GM21526 (cell line): ENCODE results near the gene TMPRSS9.

Experiments used
- ATAC-seq: cut with Tn5 transposase; IDR thresholded peaks from one replicate; pipeline ENCODE4 v1.9.1; 2021; ENCODE audit warnings: moderate library complexity; ENCODE audit not compliant: unreplicated experiment, low FRiP score

Gene TMPRSS9

DNA sequence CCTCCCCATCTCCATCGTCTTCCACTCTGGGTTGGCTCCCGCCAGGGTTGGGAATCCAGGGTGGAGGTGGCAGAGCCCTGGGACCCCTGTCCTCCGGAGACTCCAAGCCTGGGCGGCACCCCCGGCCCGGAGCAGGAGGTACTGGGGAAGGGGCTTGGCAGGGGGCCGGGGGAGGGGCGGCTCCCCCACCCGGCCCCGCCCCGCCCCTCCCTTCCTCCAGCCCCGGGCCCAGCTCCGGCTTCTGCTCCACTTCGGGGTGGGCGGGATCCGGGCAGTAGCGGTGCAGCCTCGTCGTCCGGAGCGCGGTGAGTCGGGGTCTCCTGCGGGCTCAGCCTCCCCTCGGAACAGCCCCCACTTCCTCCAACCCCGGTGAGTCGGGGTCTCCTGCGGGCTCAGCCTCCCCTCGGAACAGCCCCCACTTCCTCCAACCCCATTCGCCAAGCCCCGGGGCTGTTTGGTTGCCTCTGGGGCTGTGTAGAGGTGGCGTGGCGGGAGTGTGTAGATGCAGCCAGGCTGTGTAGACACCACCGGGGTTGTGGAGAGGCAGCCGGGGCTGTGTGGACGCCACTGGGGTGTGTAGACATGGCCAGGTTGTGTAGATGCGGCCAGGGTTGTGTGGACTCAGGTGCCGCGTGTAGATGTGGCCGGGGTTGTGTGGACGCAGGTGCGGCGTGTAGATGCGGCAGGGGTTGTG, at the start of gene TMPRSS9:
TSS of gene TMPRSS9 (plus strand) at position 274 of the 694 bp plus-strand sequence. CDS start 29,521 bp downstream, outside the sequence.
- no peak for ATAC-seq

DNA sequence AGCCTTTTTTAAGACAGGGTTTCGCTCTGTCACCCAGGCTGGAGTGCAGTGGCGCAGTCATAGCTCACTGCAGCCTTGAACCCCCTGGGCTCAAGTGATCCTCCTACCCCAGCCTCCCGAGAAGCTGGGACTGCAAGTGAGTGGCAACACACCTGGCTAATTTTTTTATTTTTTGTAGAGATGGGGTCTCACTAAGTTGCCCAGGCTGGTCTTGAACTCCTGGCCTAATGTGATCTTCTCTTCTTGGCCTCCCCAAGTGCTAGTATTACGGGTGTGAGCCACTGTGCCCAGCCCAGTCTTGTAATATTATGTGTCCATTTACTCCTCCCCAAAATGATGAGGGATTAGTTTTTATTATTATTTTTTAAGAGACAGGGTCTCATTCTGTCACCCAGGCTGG, 49.0 kb upstream of the TMPRSS9 start:
- ATAC-seq: no peak

DNA sequence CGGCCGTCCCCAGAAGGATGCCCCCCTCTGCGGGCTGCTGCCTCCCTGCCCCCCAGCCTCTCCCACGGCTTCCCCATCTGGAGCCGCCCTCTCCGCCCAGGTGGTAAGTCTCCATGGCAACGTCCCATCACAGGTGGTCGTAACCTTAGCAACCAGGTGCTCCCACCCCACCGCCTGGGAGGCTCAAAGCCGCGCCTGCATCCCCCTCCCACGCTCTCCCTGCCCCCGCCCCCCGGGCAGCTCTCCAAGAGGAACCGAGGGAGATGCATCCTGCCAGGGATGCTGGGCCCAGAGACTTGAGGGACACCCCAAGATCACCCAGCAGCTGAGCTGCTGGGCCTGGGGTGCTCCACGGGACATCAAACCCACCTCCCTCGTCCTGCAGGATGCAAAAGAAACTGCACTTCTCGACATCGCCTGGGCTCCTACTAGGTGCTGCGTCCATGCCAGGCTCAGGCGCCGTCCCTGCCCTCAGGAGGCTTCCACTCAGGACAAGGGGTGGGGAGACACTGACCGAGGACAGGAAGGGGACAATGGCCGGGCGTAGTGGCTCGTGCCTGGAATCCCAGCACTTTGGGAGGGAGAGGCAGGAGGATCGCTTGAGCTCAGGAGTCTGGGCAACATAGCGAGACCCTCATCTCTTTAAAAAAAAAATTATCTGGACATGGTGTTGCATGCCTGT, 47.1 kb upstream of the TMPRSS9 start:
- ATAC-seq: no peak

DNA sequence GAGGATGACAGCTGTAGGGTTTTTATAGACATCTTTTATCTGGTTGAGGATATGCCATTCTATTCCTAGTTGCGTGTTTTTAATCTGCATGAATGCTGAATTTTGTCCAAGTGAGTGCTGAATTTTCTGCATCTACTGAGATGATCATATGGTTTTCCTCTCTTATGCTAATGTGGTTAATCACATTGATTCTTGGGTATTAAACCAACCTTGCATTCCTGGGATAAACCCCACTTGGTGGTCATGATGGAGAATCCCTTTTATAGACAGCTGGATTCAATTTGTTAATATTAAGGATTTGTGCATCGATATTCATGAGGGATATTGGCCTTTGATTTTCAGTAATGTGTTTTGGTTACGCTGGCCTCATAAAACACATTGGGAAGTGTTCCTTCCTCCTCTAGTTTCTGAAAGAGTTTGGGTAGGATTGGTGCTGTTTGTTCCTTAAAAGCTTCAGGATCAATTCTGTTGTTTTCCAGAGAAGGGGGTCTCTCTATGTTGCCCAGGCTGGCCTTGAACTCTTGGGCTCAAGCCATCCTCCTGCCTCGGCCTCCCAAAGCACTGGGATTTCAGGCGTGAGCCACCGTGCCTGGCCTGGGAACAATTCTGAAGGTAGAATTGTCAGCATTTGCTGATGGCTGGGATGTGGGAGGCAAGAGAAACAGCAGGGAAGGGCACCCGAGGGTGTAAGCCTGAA, 44.8 kb upstream of the TMPRSS9 start:
- ATAC-seq: no peak

DNA sequence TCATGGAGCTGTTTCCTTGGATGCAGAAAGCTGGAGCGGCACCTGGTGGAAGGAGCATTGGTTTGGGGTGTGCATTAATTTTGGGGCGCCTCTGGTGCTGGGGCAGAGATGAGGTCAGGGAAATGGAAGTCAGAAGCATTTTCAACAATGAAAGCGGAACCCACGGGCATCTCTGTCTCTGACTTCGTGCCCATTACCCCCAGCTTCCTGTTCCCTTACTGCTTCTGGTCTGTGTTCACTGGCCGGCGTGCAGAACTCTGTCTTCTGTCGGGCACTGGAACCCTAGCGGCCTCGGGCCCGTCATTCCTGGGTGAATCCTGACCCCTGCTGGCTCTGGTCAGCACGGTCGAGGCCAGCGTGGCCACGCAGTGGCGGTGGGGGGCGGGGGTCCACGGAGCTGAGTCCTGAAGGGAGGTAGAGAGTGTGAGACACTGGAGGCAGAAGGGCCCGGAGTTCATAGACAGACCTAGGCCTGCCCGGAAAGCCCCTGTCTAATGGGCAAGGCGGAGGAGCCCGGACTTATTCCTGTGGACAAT, 44.2 kb upstream of the TMPRSS9 start:
- no peak for ATAC-seq

DNA sequence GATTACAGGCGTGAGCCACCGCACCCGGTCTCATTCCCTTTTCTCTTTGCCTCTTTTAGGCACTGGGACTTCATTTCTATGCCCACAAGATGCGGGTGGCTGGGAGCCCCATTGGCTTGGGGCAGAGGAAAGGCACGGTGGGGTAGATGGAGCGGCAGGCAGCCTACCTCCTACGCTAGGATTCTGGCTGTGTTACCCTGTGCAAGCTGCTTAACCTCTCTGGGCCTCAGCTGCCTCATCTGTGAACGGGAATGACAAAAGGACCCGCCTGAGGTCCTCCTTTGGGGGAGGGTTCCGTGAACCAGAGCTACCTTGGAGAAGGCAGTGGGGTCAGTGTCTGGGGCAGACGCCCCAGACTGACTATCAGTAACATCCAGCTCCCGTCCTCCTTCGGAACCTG, 42.8 kb upstream of the TMPRSS9 start:
- no peak for ATAC-seq

DNA sequence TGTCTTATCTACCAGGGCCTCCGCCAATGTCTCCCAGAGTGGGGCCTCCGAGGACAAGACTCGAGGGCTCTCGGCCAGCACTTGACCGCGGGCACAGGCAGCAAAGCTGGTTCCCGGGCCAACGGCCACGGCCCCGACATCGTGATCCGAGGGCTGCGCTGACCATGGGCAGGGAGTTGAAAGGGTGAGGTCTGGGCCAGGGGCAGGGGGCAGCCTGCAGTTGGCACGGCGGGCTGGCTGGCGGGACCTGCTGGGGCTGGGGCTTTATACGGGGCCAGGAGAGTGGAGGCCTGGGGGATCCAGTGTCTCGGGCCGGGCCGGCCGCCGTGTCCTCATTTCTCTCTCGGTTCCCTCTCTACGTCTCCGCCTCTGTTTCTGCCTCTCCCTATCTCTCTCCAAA, 42.3 kb upstream of the TMPRSS9 start:
- ATAC-seq: no peak

DNA sequence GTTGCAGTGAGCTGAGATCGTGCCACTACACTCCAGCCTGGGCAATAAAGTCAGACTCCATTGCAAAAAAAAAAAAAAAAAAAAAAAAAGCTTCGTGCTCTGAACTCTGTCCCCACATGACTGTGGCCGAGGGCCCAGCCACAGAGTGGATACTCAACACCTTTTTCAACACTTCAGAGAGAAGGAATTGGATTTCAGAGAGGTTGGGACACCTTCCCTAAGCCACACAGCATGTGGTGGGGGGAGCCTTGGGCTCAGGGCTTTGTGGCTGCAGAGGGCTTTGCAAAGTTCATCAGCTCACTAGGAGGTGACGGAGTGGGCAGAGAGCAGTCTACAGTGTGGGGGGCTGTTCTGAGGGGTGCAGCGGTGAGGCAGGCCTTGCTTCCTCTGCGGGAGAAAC, 41.1 kb upstream of the TMPRSS9 start:
- ATAC-seq: no peak

DNA sequence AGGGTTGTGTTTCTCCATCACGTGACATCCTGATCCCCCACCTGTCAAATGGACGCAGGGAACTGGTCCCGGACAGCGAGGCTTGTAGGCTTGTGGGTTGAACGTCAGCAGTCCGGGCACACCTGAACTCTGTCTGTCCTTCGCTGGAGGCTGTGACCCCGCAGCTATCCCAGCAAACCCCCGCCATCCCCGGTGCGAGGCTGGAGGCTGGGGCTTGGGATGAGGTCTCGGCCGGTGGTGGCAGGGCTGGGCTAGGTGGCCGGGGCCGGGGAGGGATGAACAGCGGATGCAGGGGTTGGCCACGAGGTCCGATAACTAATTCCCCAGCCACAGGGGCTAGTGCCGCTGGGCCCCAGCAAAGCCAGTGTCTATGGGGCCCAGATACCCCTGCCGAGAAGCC, 40.5 kb upstream of the TMPRSS9 start:
- no peak for ATAC-seq

DNA sequence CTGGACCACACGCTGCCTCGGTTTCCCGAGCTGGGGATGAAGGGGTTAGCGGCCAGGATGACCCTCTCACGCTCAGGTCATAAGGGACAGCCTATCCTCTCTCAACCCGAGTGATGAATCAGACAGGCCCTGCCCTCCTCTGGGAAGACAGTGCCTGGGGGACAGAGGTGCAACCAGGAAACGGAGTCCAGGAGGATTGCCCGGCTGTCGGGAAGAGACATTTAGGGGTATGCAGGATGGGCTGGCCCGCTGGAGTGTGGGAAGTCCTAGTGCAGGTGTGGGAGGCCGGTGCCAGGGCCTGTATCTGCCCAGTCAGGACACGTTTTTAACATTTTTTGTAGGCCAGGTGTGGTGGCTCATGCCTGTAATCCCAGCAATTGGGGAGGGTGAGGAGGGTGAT, 40.0 kb upstream of the TMPRSS9 start:
- ATAC-seq: no peak

DNA sequence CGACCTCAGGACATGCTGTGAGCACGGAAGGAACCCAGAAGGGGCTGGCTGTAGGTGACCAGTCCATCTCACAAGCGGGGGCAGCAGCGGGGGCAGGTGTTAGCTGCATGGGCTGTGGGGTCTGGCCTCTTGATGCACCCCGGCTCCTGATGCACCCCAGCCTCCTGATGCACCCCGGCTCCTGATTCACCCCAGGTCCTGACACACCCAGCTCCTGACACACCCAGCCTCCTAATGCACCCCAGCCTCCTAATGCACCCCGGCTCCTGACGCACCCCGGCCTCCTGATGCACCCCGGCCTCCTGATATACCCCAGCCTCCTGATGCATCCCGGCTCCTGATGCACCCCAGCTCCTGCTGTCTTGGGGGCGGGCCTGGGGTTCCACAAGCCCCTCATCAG, 39.1 kb upstream of the TMPRSS9 start:
- ATAC-seq: no peak

DNA sequence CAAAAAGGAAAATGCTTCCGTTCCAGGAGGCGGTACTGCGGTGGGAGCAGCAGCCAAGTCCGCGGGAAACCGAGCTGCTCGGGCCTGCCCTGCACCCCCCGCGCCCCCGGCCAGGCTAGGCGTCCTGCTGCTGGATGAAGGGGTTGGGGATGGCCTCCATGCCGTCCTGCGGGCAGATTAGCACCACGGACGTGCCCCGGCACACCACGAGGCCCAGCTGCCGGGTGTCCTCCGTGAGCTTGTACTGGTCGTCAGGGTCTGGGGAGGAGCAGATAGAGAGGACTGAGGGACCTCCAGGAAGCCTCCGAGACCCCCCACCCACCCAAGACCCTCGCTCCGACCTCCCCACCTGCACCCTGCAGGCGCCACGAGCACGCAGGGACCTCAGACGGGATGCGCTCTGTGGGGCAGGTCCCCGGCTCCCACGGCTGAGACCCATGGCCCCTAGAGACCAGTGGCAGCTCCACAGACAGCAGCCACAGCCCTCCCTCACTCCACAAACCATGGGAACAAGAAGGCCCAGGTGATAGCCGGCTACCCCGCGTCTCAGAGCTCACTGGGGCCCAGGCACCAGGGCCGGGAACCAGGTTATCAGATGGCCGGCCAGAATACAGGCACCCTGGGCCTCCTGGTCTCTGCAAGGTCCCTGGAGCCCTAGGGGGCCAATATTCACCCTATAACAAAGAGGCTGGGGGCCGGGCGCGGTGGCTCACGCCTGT, 38.3 kb upstream of the TMPRSS9 start:
- ATAC-seq: no peak

DNA sequence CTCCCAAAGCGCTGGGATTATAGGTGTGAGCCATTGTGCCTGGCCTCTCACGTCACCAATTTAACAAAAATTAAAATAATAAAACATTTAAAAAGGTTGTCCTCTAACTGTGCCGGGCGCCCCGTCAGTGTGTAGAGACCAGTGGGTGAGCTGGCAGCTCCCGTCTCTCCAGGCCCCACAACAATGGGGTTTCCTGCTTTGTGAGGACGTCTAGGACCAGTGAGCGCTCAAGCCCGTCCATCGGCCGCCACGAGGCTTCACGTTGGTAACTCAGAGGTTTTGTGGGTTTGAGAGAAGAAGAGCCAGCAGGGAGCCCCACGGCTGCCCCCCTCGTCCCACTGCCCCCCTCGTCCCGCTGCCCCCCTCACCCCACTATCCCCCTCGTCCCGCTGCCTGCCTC, 36.4 kb upstream of the TMPRSS9 start:
- ATAC-seq: no peak

DNA sequence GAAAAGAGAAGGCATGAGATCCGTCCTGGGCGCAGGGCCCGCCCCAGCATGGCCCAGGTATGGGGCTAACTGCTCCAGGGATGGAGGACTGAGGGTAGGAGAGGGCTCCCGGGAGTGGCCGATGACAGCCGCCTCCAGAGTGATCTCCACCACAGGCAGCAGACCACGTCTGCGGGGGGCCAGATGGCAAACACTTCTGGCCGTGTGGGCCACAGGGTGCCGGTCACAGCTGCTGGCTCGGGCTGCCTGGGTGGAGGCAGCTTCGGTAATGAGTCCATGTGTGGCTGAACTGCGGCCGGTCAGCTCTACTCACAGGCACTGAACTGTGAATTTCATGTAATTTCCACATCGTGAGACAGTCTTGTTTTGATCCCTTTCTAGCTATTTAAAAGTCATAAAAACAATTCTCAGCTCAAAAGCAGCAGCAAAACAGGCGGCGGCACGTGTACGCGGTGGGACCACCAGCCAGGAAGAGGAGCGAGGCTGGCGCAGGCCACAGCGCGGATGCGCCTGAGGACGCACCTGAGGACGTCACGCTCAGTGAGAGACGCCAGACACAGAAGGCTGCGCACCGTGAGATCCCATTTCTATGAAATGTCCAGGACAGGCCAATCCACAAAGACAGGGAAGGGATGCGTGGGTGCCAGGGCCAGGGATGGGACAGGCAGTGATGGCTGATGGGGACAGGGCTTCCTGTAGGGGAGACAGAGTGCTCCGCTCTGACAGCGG, 35.7 kb upstream of the TMPRSS9 start:
- ATAC-seq: no peak

DNA sequence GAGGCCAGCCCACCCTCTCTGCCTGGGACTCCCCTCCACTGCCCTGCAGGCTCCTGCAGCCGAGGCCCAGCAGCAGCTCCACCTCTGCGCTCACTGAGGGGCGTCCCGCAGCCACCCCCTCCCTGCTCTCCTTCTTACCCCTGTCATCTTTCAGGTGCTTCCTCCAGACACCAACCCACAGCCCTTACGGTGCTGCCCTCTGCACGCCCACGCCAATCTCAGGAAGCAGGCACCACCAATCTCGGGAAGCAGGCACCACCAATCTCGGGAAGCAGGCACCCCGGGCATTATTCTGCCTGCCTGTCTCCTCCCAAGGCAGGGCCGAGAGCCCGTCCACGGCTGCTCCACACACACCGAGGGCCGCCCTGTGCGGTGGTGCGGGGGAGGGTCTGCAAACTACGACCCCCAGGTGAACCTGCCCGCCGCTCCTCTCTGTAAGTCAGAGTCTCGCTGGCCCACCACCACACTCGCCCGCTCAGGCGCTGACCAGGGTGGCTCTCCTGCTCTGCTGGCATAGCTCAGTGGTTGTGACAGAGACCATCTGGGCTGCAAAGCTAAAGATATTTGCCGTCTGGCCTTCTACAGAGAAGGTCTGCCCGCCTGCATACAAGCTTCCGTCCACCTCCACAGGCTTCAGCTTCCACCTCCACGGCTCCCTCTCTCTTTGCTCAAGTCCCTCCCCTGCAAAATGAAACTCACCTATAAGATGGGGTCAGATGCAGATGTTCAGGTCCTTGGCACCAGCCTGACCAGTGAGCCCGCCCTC, 34.6 kb upstream of the TMPRSS9 start:
- no peak for ATAC-seq

DNA sequence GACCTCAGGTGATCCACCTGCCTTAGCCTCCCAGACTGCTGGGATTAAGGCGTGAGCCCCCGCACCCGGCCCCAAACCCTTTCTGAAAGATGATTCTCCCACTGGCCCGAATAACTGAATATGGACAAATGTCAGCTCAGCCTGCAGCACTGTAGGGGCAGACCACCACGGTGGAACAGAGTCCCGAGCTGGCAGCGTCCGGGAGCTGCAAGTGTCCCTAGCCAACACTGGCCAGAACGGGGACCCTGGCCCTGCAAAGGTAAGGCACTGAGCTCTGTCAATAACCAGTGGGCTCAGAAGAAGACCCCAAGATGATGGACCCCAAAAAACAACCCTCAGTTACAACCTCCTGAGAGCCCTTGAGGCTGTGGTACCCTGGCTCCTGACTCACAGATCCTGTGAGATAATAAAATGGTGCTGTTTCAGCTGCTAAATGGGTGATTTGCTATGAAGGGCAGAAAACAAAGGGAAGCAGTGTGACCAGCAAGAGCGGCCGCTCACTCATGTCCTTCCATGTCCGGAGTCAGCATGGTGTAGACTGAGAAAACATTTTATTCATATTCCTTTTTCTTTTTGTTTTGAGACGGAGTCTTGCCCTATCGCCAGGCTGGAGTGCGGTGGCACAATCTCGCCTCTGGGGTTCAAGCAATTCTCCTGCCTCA, 33.2 kb upstream of the TMPRSS9 start:
- ATAC-seq: no peak

DNA sequence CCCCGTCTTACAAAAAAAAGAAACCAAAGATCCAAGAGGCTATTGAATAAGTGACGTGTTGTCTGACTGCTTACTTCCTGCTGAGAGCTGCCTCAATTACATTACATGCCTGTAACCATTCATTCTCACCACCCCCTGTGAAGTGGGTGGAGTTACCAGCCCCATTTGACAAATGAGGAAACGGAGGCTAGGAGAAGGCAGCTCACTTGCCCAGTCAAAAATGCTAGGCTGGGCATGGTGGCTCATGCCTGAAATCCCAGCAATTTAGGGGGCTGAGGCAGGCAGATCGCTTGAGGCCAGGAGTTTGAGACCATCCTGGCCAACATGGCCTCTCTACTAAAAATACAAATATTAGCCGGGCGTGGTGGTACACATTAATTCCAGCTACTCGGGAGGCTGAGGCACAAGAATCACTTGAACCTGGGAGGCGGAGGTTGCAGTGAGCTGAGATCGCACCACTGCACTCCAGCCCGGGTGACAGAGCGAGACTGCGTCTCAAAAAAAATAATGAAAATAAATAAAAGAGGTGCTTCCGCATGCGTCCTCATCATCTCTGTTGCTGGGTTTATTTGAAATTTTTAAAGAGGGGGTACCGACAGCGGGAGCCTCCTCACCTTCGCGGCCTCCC, 32.2 kb upstream of the TMPRSS9 start:
- ATAC-seq: no peak

DNA sequence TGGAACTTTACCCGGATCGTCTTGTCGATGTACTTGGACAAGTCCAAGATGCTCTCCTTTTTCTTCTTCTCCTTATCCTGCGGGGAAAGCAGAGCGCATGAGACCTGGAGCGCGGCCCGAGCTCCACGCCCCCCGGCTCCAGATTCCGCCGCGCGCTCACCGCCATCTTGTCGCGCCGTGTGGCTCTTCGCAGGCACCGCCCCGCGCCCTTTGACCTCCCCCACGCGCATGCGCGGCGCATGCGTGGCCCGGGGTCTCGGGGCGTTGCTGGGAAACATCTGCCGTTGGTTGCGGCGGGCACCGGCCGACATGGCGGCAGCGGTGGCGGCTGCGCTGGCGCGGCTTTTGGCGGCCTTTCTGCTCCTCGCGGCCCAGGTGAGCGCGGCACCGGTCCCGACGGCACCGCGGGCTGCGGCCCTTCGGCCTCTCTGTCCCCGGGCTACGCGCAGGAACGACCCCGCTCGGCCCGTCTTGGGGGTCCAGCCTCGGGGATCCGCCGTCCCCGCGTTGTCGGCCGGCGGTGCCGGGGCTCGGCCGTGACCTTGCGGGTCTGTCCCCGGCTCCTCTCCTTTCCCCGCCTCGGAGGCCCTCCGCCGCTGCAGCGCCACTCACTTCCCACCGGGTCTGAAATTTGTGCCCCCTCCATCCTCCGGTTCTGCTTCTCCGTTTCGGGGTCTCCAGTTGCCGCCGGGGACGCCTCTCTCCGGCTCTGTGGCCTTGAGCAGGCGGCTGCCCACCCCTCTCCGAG, 31.5 kb upstream of the TMPRSS9 start, which contains the start of the genes LSM7 and SPPL2B:
TSS of gene LSM7 (minus strand) at position 186 of the 748 bp plus-strand sequence. CDS start at position 166, 20 bp downstream.
TSS of gene SPPL2B (plus strand) at position 284 of the 748 bp plus-strand sequence. CDS start at position 310, 26 bp downstream.
- no peak for ATAC-seq
